ENCODE results near the gene KASH5.
"Not testable (repeated sequence)": the region's sequence is repeated elsewhere in the genome, so short reads cannot be mapped to it uniquely, and the experiment has no call there.

KASH5 gene

DNA sequence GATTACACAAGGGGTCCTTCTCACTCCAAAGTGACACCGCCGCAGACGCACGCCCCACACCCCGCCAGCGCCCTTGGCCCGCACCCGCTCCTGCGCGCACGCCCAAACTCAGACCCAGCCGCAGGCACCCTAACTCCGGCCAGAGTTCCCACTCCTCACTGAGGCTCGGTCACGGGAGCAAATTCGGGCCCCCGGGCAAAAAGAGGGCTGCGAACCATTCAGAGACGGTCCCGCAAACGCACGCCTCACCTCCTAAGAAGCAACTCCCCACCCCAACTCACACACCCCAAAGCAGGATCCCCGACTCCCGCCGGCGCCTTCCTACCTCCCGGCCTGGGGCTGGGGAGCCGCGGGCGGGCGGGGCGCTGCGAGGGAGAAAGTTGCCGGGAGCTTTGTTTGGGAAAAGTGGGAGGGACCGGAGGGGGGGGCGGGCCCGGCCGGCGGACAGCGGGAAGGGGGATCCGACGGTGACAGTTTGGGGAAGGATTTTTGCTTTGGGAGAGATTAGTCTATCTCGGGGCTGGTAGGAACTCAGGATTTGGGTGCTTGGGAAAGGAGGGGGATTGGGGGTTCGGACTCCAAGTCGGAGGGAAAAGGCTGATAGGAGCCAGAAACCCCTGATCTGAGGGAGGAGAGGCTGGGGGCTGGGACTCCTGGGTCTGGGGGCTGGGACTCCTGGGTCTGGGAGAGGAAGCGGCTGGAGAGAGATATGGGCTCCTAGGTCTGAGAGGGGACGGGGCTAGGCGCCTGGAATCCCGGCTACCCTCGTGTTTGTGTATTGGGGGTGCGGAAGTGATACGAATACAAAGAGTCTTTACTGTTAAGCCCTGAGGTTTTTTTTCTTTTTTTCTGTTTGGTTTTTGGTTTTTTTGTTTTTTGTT is 25.8 kb upstream of the KASH5 start, which contains the start of gene TEAD2:
Gene TEAD2 (minus strand): TSS at position 369 of the 881 bp plus-strand sequence. CDS start 2,341 bp downstream, outside the sequence.
- DNase-seq: no peak

DNA sequence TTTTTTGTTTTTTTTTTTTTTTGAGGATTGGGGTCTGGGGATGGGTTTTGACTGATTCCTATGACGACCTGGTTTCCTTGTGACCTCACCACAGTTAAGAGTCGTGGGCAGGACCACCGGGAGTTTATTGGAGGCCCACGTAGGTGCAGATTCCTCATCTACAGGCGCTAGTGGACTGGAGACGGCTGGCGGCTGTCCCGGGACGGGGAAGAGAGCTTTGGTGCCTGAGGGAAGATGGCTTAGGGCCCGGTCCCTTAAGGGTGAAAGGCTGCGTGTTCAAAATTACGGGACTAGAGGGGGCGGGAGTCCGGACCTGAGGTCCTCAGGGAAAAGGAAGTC is 25.2 kb upstream of the KASH5 start:
- DNase-seq: no peak

DNA sequence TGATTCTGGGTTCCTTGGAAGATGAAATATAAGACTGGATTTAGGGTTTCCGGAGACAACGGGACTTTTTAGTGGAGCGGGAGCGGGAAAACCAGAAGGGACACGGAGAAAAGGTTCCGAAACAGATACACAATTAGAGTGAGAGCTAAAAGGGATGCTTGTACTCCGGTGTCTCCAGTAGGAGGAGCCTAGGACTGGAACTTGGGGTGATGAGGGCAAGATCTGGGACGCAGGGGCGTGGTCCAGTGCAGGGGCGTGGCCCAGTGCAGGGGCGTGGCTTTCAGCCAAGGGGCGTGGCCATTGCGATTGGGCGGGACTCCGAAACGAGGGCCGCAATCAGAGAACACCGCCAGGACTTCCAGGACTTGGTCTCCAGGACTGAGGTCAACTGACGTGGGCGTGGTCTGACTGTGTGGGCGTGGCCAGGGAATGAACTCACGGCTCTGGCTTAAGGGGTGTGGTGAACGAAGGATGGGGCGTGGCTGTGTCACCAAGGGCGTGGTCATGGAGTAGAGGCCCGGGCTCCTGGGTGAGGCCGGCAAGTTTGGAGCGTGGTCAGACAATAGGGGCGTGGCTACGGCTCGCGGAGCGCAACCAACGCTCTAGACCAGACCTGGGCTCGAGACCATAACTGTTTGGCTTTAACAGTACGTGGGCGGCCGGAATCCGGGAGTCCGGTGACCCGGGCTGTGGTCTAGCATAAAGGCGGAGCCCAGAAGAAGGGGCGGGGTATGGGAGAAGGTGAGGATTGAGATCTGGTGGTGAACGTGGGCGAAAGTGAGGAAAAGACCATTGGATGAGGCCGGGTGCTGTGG is 24.6 kb upstream of the KASH5 start, which contains the start of gene DKKL1:
Gene DKKL1 (plus strand): TSS at position 610 of the 815 bp plus-strand sequence. CDS start 122 bp downstream, at position 732.
- peak; percentile 83 to 84 for DNase-seq

DNA sequence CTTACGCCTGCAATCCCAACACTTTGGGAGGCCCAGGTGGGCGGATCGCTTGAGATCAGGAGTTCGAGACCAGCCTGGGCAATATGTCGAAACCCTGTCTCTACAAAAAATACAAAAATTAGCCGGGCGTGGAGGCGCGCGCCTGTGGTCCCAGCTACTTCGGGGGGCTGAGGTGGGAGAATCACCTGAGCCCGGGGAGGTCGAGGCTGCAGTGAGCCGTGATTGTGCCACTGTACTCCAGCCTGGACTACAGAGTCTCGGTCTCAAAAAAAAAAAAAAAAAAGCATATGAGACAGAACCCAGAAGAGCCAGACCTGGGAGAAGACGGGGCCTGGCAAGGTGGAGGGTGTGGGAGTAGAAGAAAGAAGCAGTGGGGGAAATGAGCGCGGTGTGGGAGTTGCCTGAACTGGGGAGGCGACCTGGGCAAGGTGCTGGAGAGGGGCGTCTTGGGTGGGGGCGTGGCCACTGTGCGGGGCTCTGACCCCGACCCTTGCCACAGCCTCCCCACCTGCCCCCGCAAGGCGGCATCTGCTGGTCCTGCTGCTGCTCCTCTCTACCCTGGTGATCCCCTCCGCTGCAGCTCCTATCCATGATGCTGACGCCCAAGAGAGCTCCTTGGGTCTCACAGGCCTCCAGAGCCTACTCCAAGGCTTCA is 23.8 kb upstream of the KASH5 start:
- no peak for DNase-seq

DNA sequence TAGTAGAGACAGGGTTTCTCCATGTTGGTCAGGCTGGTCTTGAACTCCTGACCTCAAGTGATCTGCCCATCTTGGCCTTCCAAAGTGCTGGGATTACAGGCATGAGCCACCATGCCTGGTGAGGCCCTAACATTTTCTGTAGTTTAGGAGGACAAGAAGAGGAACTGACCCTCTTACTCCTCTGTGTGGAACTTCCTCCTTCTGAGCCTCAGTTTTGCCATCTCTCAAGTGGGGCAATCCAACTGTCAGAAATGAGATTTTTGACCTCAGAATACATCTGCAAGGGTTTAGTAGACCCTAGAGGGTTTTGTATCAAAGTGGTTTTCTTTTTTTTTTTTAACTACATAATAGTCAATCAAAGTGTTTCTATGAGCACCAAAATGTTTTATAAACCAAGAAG is 21.9 kb upstream of the KASH5 start:
- DNase-seq: no peak

DNA sequence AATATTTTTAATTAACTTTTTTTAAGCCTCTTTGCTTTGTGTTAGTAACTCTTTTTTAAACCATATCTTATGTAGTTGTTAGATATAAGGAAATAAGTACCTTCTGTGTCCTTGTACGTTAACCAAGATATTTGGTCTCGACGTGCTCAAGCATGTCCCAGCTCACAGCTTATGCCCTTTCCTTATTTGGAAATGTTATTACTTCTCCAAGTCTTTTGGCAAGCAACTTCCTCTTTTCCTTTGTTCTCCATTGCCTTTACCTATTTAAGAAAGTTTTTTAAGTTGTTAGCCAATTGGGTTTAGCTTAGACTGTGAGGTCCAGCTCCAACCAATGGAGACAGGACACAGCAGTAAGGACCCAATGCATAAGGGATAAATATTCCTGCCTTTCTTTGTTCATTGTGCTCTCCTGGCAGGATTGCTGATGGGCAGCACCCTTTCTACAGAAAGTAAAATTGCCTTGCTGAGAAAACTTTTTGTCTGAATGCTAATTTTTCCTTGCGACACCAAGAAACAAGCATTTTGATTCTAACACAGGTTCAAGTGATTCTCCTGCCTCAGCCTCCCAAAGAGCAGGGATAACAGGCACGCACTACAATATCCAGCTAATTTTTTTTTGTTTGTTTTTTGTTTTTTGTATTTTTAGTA is 19.2 kb upstream of the KASH5 start:
- no peak for DNase-seq

DNA sequence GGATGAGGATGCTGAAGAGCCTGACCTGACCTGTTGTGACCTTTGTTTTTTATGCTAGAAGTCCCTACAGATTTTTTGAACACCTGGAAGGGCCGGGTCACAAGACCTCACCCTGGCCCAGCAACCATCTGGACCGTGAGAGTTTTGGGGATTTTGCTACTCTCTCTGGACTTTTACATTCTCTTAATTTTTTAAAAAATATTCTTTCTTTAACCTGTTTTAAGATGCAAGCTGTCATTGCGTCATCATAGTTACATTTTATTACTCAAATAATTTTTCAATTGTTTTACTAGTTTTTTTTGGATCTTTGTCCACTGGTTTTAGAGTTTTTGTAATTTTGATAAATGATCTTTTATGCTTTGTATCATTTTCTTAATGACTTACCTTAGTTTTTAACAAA is 16.9 kb upstream of the KASH5 start:
- DNase-seq: no peak

DNA sequence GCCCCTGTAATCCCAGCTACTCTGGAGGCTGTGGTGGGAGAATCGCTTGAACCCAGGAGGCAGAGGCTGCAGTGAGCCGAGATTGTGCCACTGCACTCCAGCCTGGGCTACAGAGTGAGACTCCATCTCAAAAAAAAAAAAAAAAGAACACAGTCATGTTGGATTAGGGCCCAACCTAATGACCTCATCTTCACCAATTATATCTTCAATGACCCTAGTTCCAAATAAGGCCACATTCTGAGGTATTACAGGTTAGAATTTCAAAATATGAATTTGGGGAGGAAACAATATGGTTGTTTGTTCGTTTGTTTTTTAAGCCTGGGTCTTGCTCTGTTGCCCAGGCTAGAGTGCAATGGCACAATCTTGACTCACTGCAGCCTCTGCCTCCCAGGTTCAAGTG is 14.9 kb upstream of the KASH5 start:
- DNase-seq: not testable (repeated sequence)

DNA sequence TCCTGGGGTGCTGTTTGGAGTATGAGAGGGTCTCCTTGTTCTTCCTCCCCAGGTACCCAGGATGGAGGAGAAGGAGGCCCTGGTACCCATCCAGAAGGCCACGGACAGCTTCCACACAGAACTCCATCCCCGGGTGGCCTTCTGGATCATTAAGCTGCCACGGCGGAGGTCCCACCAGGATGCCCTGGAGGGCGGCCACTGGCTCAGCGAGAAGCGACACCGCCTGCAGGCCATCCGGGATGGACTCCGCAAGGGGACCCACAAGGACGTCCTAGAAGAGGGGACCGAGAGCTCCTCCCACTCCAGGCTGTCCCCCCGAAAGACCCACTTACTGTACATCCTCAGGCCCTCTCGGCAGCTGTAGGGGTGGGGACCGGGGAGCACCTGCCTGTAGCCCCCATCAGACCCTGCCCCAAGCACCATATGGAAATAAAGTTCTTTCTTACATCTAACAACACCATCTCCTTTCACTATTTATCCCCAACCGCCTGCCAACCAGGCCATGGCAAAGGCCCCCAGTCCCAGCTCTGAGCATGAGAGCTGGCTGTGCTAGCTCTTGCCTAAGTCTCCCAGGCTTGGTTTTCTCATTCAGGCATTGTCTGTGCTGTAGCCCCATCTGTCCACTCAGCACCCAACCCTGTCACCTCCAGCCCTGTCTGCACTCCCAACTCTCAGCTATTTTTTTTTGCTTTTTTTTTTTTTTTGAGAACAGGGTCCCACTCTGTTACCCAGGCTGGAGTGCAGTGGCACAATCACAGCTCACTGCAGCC is 13.2 kb upstream of the KASH5 start:
- DNase-seq: no peak

DNA sequence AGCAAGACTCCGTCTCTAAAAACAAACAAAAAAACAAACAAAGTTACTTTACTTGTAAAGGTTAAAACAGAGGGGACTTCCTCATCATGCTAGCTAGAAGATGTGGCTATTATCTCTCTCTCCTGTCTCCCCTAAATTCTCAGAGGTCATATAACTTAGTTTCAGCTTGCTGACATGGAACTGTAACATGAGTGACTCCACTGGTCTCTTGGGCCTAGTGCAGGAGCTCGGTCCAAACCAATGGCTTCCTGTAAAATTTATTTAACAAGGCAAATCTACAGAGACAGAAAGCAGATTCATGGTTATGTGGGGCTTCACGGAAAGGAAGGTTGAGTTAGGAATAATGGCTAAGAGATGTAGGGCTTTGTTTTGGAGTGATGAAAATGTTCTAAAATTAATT is 9.5 kb upstream of the KASH5 start:
- no peak for DNase-seq

DNA sequence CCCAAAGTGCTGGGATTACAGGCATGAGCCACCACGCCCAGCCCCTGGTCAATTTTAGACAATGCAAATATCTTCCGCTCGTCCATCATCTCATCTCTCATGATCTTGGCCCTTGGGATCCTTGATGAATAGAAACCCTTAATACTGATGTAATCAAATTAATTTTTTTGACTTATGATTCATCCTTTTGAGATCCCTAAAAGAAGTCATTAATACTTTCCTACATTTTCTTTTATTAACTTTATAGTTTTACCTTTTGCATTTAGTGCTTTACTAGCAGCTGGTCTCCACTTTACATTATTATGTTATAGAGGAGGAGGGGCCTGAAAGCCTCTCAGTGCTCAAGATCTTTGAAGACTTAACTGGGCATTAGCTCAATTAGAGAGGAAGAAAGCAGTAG is 7.7 kb upstream of the KASH5 start:
- no peak for DNase-seq

DNA sequence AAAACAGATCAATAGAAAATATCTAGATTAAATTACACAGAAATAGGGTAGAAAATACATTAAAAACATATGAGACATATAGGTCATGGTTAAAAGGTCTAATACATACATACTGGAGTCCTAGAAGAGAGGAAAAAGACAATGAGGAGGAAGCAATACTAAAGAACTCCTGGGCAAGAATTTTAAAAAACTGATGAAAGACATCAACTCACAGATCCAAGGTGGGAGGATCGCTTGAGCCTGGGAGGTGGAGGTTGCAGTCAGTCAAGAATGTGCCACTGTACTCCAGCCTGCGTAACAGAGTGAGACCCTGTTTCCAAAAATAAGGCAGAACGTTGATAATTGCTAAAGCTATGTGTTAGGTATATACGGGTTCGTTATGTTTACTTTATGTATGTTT is 5.4 kb upstream of the KASH5 start:
- DNase-seq: no peak

DNA sequence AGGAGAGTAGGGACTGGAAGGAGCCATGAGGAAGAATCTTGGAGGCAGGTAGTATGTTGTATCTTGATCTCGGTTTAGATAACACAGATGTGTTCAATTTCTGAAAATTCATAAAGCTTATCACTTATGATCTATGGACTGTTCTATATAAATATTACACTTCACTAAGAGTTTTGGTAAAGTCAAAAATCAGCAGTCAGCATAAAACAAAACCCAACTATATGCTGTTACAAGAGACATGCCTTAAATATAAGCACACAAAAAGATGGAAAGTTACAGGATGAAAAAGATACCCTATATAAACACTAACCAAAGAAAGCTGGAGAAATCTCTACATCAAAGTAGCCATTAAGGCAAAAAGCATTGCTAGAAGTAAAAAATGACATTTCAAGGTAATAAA is 4.5 kb upstream of the KASH5 start:
- no peak for DNase-seq

DNA sequence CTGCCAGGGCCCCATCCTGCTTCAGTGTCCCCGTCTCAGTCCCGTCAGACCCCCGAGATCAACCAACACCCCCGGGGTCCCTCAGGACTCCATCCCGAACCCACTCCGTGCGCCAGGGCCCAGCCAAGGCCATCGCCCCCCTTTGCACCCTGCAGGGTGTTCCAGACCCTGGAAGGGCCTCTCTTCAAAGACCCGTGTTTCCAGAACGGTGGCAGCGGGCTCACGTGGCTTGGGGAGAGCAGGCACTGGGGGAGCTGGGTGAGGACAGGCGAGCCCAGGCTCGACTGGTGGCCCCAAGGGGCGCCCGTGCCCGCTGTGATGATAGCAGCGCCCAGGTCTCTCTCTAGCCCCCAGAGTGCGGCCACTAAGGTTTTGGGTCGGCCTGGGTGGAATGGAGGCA is 1.4 kb downstream of the KASH5 start:
- DNase-seq: no peak

DNA sequence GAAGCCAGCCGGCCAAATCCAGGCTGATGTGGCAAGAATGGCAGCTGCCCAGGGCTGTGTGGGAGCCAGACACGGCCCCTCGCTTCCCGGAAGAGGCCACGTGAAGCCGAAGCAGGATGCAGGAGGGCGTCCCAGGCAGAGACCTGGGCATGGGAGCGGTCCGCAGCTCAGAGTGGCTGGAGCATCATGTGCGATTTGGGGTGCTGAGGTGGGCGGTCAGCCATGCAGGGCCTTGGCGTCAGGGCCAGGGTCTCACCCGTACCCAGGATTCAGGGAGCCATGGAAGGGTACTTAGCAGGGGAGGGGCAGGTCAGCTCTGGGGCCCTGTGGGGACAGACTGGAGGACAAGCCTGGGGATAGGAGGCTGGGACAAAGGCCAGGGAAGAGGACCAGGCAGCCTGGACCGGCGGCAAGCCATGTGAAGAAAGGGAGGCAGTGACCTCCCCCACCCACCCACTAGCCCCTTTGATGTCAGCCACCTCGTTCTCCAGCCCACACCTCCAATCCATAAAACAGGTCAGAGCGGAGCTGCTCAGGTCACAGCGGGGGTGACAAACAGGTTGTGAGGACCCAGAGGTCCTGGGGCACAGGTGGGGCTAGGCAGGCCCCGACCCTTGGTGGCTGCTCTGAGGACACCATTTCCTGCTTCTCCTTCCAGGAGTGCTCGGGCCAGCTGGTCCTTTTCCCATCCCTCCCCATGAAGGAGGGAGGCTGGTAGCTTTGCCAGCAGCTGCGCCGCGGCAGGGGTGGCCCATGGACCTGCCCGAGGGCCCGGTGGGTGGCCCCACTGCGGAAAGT is 2.3 kb downstream of the KASH5 start:
- DNase-seq: no peak

DNA sequence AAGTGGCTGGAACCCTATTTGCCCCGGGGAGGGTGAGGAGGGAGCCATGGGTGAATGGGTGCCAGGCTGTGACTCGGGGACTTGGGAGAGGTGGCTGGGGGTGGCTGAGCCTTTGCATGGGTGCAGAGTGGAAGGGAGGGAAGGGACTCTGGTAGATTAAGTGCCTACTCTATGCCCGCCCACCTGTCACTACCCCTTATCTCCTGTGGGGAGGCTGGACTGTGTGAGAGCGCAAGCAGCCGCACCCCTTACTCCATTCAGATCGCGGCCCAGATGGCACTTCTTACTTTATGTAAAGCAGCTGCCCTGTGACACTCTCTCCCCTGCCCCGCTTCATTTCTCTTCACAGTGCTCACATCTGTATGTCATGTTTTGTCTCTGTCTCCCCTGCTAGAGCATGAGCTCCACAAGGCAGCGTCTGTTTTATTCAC is 2.9 kb downstream of the KASH5 start:
- no peak for DNase-seq

DNA sequence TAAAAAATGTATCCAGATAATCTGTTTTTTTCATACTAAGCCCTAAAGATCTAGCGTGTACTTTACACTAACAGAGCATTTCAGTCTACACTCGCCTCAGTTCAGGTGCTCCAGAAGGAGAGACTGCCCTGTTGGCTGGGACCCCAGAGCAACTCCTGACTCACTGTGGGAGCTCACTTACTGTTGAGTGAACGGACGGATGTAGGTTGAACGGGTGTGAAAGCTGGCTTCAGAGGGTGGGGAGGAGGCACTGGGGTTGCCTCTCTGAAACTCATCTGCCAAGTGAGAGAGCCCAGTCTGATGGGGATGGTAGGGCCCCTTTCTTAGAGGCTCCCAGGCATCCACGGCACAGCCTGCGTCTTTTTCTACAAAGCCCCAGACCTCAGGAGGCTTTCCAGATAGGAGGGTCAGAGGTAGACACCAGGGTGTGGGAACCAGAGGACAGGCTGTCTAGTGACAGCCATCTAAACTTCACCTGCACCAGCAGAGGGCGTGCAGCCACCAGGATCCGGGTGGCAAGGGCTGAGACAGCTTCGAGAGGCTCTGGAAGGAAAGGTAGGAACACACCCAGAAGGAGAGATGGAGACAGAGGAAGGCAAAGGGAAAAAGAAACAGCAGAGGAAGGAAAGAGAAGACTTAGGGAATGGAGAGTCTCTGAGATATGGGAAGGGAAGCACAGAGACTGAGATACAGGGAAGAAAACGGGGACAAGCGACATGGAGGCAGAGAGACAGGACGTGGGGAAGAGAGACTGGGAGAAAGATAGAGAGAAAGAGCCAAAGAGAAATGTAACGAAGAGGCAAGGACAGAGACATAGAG is 3.7 kb downstream of the KASH5 start:
- peak; percentile 76 to 77 for DNase-seq

DNA sequence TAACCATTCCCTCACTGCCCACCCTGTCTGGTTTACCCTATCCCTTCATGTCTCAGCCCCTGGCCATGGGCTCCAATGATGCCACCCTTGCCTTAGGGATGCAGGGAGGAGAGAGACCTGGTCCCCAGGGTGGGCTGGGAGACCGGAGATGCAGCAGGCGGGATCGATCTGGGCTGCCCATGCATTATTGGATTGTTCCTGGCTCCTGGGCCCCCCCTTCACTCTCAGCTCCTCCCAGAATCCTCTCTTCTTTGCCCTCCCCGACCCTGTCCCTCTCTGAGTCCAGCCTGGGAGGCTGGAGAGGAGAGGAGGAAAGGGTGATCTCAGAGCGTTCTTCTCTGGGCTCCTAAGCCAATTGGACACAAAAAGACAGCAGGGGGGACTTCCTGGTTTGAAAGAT is 5.8 kb downstream of the KASH5 start:
- DNase-seq: no peak

DNA sequence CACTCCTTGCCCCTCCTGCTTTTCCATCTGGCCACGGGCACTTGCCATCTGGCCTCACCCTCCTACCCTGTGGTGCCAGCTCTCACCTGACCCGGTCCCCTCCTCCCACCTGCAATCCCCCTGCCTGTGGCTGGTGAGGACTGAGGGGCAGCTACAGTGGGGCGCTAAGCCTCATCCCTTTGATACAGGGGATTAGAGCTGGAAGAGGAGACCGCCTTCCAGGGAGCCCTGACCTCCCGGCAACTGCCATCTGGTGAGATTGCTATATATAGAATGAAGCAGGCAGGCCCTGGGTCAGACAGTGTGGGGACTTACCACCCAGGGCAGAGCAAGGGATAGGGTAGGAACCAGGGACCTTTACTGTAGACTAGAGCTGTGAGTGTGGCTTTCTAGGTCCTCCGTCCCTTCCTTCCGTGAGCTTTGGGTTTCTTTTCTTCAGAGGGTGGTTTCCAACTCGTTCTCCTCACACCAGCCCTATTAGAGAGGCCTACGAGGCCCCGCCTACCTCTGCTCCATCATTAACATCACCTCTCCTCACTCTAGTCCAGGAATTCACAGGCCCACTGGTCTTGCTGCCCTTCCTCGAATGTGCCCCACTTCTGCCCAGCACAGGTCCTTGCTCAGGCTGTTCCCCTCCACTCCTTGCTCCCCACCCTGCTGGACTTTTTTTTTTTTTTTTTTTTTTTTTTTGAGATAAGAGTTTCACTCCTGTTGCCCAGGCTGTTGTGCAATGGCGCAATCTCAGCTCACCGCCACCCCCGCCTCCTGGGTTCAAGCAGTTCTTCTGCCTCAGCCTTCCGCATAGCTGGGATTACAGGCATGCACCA is 7.7 kb downstream of the KASH5 start:
- DNase-seq: no peak

Measured in stimulated activated CD4-positive, alpha-beta T cell treated with anti-CD3 and anti-CD28 coated beads, Interleukin-2, amount 100 ng/mL, for 48 hours (primary cell).